Tibial nerve (tissue), 4 donors: ENCODE data around the gene OR4L1.
"Not testable (repeated sequence)": the region's sequence is repeated elsewhere in the genome, so short reads cannot be mapped to it uniquely, and the experiment has no call there.

Experiments
- EP300 ChIP-seq, 2 donors: sonication (generic); formaldehyde crosslinking; IDR thresholded peaks; one replicate each; pipeline ENCODE4 v1.6.1; 2017; ENCODE audit warnings: antibody characterized with exemption in 2 of 2, mild to moderate bottlenecking in 1 of 2
- POLR2A ChIP-seq, 2 donors: fragments of 450-650 bp; IDR thresholded peaks; one replicate each; pipeline ENCODE4 v1.6.1; 2017; ENCODE audit warnings: antibody characterized with exemption in 2 of 2, mild to moderate bottlenecking in 2 of 2, moderate library complexity in 2 of 2
- TF ChIP-seq, protein P1 (sequence below), 5 experiments: fragments of 200-600 bp in 3 of 5; fragments of 450-650 bp in 2 of 5; sonication (generic) in 3 of 5; IDR thresholded peaks; one replicate each; pipeline ENCODE4 v1.5.1; 2016 to 2019; ENCODE audit warnings: antibody characterized with exemption in 5 of 5, mild to moderate bottlenecking in 3 of 5, moderate library complexity in 2 of 5

DNA sequence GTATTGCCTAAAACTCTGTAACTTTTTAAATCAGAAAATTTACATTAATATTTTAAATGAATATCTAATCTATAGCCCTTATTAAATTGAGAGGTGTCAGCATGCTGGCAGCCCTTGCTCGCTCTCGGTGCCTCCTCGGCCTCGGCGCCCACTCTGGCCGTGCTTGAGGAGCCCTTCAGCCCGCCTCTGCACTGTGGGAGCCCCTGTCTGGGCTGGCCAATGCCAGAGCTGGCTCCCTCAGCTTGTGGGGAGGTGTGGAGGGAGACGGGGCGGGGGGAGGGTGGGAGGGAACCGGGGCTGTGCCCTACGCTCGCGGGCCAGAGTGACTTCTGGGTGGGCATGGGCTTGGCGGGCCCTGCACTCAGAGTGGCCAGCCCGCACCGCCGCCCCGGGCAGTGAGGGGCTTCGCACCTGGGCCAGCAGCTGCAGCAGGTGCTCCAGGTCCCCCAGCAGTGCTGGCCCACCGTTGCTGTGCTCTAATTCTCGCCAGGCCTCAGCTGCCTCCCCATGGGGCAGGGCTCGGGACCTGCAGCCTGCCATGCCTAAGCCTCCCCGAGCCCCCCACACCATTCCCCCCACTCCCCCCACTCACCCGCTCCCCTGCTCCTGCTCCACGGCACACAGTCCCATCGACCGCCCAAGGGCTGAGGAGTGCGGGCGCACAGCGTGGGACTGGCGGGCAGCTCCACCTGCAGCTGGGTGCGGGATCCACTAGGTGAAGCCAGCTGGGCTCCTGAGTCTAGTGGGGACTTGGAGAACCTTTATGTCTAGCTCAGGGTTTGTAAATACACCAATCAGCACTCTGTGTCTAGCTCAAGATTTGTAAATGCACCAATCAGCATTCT is 39.3 kb downstream of the OR4L1 start:
- TF ChIP-seq POLR2A, EP300 (IDR thresholded peaks at IDR 0.05): not testable (repeated sequence)
- TF ChIP-seq, protein P1, sequence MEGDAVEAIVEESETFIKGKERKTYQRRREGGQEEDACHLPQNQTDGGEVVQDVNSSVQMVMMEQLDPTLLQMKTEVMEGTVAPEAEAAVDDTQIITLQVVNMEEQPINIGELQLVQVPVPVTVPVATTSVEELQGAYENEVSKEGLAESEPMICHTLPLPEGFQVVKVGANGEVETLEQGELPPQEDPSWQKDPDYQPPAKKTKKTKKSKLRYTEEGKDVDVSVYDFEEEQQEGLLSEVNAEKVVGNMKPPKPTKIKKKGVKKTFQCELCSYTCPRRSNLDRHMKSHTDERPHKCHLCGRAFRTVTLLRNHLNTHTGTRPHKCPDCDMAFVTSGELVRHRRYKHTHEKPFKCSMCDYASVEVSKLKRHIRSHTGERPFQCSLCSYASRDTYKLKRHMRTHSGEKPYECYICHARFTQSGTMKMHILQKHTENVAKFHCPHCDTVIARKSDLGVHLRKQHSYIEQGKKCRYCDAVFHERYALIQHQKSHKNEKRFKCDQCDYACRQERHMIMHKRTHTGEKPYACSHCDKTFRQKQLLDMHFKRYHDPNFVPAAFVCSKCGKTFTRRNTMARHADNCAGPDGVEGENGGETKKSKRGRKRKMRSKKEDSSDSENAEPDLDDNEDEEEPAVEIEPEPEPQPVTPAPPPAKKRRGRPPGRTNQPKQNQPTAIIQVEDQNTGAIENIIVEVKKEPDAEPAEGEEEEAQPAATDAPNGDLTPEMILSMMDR (IDR thresholded peaks at IDR 0.05) = not testable (repeated sequence)
